GM21723 (cell line): ENCODE measurements around the gene KRT31.
"Not testable (repeated sequence)": the region's sequence is repeated elsewhere in the genome, so short reads cannot be mapped to it uniquely, and the experiment has no call there.

Experiments used
- ATAC-seq: cut with Tn5 transposase; IDR thresholded peaks from one replicate; pipeline ENCODE4 v1.9.1; 2021; ENCODE audit warnings: mild to moderate bottlenecking, moderate library complexity; ENCODE audit not compliant: unreplicated experiment

KRT31 gene

GRCh38 chr17:41396996-41397660 is at the start of gene KRT31:
KRT31 (minus strand) TSS chr17:41397608; CDS start chr17:41397539, 69 bp downstream.
- ATAC-seq, result no peak

- ATAC-seq, result no peak
Measured at GRCh38 chr17:41446806-41447205, 49.4 kb upstream of the KRT31 start.

- ATAC-seq, result no peak
Measured at GRCh38 chr17:41444640-41445039, 47.2 kb upstream of the KRT31 start.

GRCh38 chr17:41444186-41444585 is 46.8 kb upstream of the KRT31 start:
- ATAC-seq, result no peak

GRCh38 chr17:41442739-41443138 is 45.3 kb upstream of the KRT31 start:
- no peak for ATAC-seq

- no peak for ATAC-seq
Measured at GRCh38 chr17:41440531-41441033, 43.2 kb upstream of the KRT31 start, which contains the start of gene KRT38. KRT38 (minus strand) TSS chr17:41440983; CDS start chr17:41440921, 62 bp downstream.

- no peak for ATAC-seq
Measured at GRCh38 chr17:41439375-41439774, 42.0 kb upstream of the KRT31 start.

GRCh38 chr17:41437769-41438168 is 40.4 kb upstream of the KRT31 start:
- ATAC-seq, result no peak

- ATAC-seq, result no peak
Measured at GRCh38 chr17:41437254-41437653, 39.8 kb upstream of the KRT31 start.

- no peak for ATAC-seq
Measured at GRCh38 chr17:41434415-41434814, 37.0 kb upstream of the KRT31 start.

- ATAC-seq, result no peak
Measured at GRCh38 chr17:41434005-41434404, 36.6 kb upstream of the KRT31 start.

- ATAC-seq, result no peak
Measured at GRCh38 chr17:41433586-41433985, 36.2 kb upstream of the KRT31 start.

GRCh38 chr17:41430376-41430775 is 33.0 kb upstream of the KRT31 start:
- ATAC-seq, result not testable (repeated sequence)

- no peak for ATAC-seq
Measured at GRCh38 chr17:41429667-41430066, 32.3 kb upstream of the KRT31 start.

GRCh38 chr17:41428591-41429291 is 31.3 kb upstream of the KRT31 start:
- no peak for ATAC-seq

GRCh38 chr17:41424111-41424635 is 26.8 kb upstream of the KRT31 start, which contains the start of gene KRT37:
KRT37 (minus strand) TSS chr17:41424585; CDS start chr17:41424523, 62 bp downstream.
- no peak for ATAC-seq

GRCh38 chr17:41422586-41422985 is 25.2 kb upstream of the KRT31 start:
- not testable (repeated sequence) for ATAC-seq

- no peak for ATAC-seq
Measured at GRCh38 chr17:41421617-41422016, 24.2 kb upstream of the KRT31 start.

- no peak for ATAC-seq
Measured at GRCh38 chr17:41421116-41421515, 23.7 kb upstream of the KRT31 start.

GRCh38 chr17:41420134-41420533 is 22.7 kb upstream of the KRT31 start:
- no peak for ATAC-seq

- ATAC-seq, result no peak
Measured at GRCh38 chr17:41419716-41420115, 22.3 kb upstream of the KRT31 start.
